HL-60/S4 (cell line): ENCODE results near the gene NDUFS7.

Experiments
- in situ Hi-C: fragments of 300-500 bp; cut with MboI; formaldehyde crosslinking; loops from 2 replicates; pipeline ENCODE4 v1.14.3; 2022; ENCODE audit warnings: low sequenced_read_pairs

The NDUFS7 gene

GRCh38 chr19:1364070-1364704 lies 19.5 kb upstream of the NDUFS7 start:
- in situ Hi-C loops, result no loop called here

GRCh38 chr19:1365319-1366269 lies 18.1 kb upstream of the NDUFS7 start:
- in situ Hi-C loops, result no loop called here

- in situ Hi-C loops, result no loop called here
Measured at GRCh38 chr19:1366296-1366695, 17.4 kb upstream of the NDUFS7 start.

GRCh38 chr19:1366899-1367870 lies 16.5 kb upstream of the NDUFS7 start:
- in situ Hi-C loops, result no loop called here

GRCh38 chr19:1369214-1369805 lies 14.4 kb upstream of the NDUFS7 start:
- in situ Hi-C loops, result no loop called here

- in situ Hi-C loops, result no loop called here
Measured at GRCh38 chr19:1370579-1371361, 12.9 kb upstream of the NDUFS7 start.

- in situ Hi-C loops, result no loop called here
Measured at GRCh38 chr19:1373042-1373533, 10.6 kb upstream of the NDUFS7 start.

- in situ Hi-C loops, result no loop called here
Measured at GRCh38 chr19:1373534-1374249, 10.0 kb upstream of the NDUFS7 start.

- in situ Hi-C loops, result no loop called here
Measured at GRCh38 chr19:1374250-1374577, 9.5 kb upstream of the NDUFS7 start.

- in situ Hi-C loops, result no loop called here
Measured at GRCh38 chr19:1376415-1376805, 7.3 kb upstream of the NDUFS7 start.

GRCh38 chr19:1377176-1377964 lies 6.3 kb upstream of the NDUFS7 start:
- in situ Hi-C loops, result no loop called here

GRCh38 chr19:1377965-1378785 lies 5.5 kb upstream of the NDUFS7 start:
- in situ Hi-C loops, result no loop called here

- in situ Hi-C loops, result no loop called here
Measured at GRCh38 chr19:1379126-1379905, 4.4 kb upstream of the NDUFS7 start.

GRCh38 chr19:1379961-1380489 lies 3.7 kb upstream of the NDUFS7 start:
- in situ Hi-C loops, result no loop called here

- in situ Hi-C loops, result no loop called here
Measured at GRCh38 chr19:1382250-1382649, 1.5 kb upstream of the NDUFS7 start.

- in situ Hi-C loops, result no loop called here
Measured at GRCh38 chr19:1383017-1383311, 743 bp upstream of the NDUFS7 start.

GRCh38 chr19:1384085-1384462 lies 367 bp downstream of the NDUFS7 start:
- in situ Hi-C loops, result no loop called here
